RWPE2 (cell line): Measurements from ENCODE around the gene RER1.

Experiments
- ATAC-seq: fragments of 200-7000 bp; cut with Tn5 transposase; 3 replicates; pipeline ENCODE4 v1.9.1; 2021; ENCODE audit warnings: low read depth
- DNase-seq: peaks from one replicate; pipeline ENCODE4 v3.0.0-alpha.2; 2020; ENCODE audit warnings: low spot score
- H3K27ac ChIP-seq: fragments of 450-650 bp; 2 replicates; pipeline ENCODE4 v1.5.1; 2017; ENCODE audit warnings: mild to moderate bottlenecking; ENCODE audit not compliant: poor library complexity, severe bottlenecking
- H3K27me3 ChIP-seq: fragments of 250-450 bp; sonication (Bioruptor Pico); 2 replicates; pipeline ENCODE4 v1.5.1; 2021; ENCODE audit warnings: mild to moderate bottlenecking, moderate library complexity; ENCODE audit not compliant: insufficient read depth, poor library complexity, severe bottlenecking
- H3K36me3 ChIP-seq: fragments of 250-450 bp; sonication (Bioruptor Pico); 2 replicates; pipeline ENCODE4 v1.5.1; 2020; ENCODE audit warnings: low read depth, mild to moderate bottlenecking, moderate library complexity
- H3K4me1 ChIP-seq: fragments of 250-450 bp; sonication (Bioruptor Pico); 2 replicates; pipeline ENCODE4 v1.5.1; 2021; ENCODE audit warnings: mild to moderate bottlenecking, moderate library complexity; ENCODE audit not compliant: insufficient read depth, poor library complexity, severe bottlenecking
- H3K4me3 ChIP-seq: fragments of 250-450 bp; sonication (Bioruptor Pico); 2 replicates; pipeline ENCODE4 v1.5.1; 2021; ENCODE audit warnings: mild to moderate bottlenecking, moderate library complexity; ENCODE audit not compliant: severe bottlenecking
- H3K9me3 ChIP-seq: fragments of 250-450 bp; sonication (Bioruptor Pico); 2 replicates; pipeline ENCODE4 v1.5.1; 2021; ENCODE audit warnings: mild to moderate bottlenecking, moderate library complexity; ENCODE audit not compliant: severe bottlenecking
- CTCF ChIP-seq: fragments of 450-650 bp; IDR thresholded peaks from one replicate; pipeline ENCODE4 v1.5.1; 2017; ENCODE audit warnings: mild to moderate bottlenecking, moderate library complexity; ENCODE audit not compliant: poor library complexity, severe bottlenecking

The RER1 gene

GRCh38 chr1:2407991-2408275, 16.3 kb downstream of the RER1 start:
- peaks cover 10% of the 10 kb centered on the region for H3K4me1 ChIP-seq
- no peaks in the 10 kb centered on the region for H3K9me3 ChIP-seq
- H3K36me3 ChIP-seq, result peaks cover 35% of the 10 kb centered on the region
- no peak overlapping the region for H3K4me3 ChIP-seq
- no peak for TF ChIP-seq CTCF
- H3K27me3 ChIP-seq, result no peaks in the 10 kb centered on the region
- H3K27ac ChIP-seq, result no peak overlapping the region
- DNase-seq, result no peak
- no peak for ATAC-seq

- Histone ChIP-seq H3K36me3 (peaks cover 30% of the 10 kb centered on the region), H3K27me3 (no peaks in the 10 kb centered on the region), H3K27ac (no peak overlapping the region), H3K9me3 (no peaks in the 10 kb centered on the region), H3K4me1 (peaks cover 10% of the 10 kb centered on the region), H3K4me3 (no peak overlapping the region)
- no peak for TF ChIP-seq CTCF
- no peak for DNase-seq
- ATAC-seq, result no peak
Measured at GRCh38 chr1:2408456-2408855, 16.8 kb downstream of the RER1 start.

GRCh38 chr1:2408859-2409276, 17.2 kb downstream of the RER1 start:
- TF ChIP-seq CTCF, result no peak
- Histone ChIP-seq H3K27me3 (no peaks in the 10 kb centered on the region), H3K9me3 (no peaks in the 10 kb centered on the region), H3K4me3 (no peak overlapping the region), H3K27ac (no peak overlapping the region), H3K36me3 (peaks cover 26% of the 10 kb centered on the region), H3K4me1 (peaks cover 12% of the 10 kb centered on the region)
- ATAC-seq, result no peak
- DNase-seq, result no peak

GRCh38 chr1:2409745-2410144, 18.1 kb downstream of the RER1 start:
- Histone ChIP-seq H3K9me3 (no peaks in the 10 kb centered on the region), H3K36me3 (peaks cover 17% of the 10 kb centered on the region), H3K27me3 (no peaks in the 10 kb centered on the region), H3K4me3 (no peak overlapping the region), H3K4me1 (peaks cover 15% of the 10 kb centered on the region), H3K27ac (no peak overlapping the region)
- ATAC-seq (no peak), DNase-seq (no peak)
- TF ChIP-seq CTCF, result no peak

- no peak for TF ChIP-seq CTCF
- H3K27me3 ChIP-seq, result no peaks in the 10 kb centered on the region
- no peaks in the 10 kb centered on the region for H3K9me3 ChIP-seq
- ATAC-seq (peak; percentile 14), DNase-seq (no peak)
- peak overlapping the region; percentile 87 for H3K4me3 ChIP-seq
- H3K36me3 ChIP-seq, result no peaks in the 10 kb centered on the region; the same call in 1 of the 2 replicates
- peak overlapping the region; percentile 67 for H3K27ac ChIP-seq
- H3K4me1 ChIP-seq, result peaks cover 21% of the 10 kb centered on the region
Measured at GRCh38 chr1:2411801-2412394, 20.3 kb downstream of the RER1 start.
